VCaP (cell line): ENCODE measurements around the gene SRP19.

Experiments used
- H3K27ac ChIP-seq: fragments of 450-650 bp; 2 replicates; pipeline ENCODE4 v1.5.1; 2017
- CTCF ChIP-seq: fragments of 450-650 bp; conservative IDR thresholded peaks from 2 replicates; pipeline ENCODE4 v1.5.1; 2017; ENCODE audit warnings: mild to moderate bottlenecking, moderate library complexity

Gene SRP19

GRCh38 chr5:112918679-112919078 lies 57.6 kb downstream of the SRP19 start:
- TF ChIP-seq CTCF = no peak
- no peak overlapping the region for H3K27ac ChIP-seq
